HG03280 (cell line): Measurements from ENCODE around the gene ANKRD52.
"Not testable (repeated sequence)": the region's sequence is repeated elsewhere in the genome, so short reads cannot be mapped to it uniquely, and the experiment has no call there.

Experiments used
- ATAC-seq: cut with Tn5 transposase; IDR thresholded peaks from one replicate; pipeline ENCODE4 v1.9.1; 2021; ENCODE audit warnings: mild to moderate bottlenecking, moderate library complexity; ENCODE audit not compliant: unreplicated experiment

Gene ANKRD52

DNA sequence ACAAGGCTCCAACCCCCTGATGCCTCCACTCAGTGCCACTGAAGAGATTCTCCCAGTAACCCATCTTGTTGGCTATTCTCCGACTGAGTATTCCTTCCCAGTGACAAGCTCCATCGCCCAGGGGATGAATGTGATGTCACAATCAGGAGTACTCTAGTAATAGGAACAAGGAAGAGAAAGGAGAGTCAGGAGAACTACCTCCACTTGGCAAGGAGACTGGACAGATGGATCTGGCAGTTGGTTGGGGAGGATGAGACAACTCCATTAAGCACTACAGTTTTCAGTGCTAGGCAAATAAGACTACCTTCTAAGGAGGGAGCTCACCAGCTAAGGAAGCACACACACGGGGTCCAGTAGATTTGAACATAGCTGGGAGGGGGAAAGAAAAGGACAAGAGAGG, 41.7 kb downstream of the ANKRD52 start:
- ATAC-seq = no peak

GRCh38 chr12:56213878-56214277, 44.3 kb downstream of the ANKRD52 start:
- no peak for ATAC-seq

DNA sequence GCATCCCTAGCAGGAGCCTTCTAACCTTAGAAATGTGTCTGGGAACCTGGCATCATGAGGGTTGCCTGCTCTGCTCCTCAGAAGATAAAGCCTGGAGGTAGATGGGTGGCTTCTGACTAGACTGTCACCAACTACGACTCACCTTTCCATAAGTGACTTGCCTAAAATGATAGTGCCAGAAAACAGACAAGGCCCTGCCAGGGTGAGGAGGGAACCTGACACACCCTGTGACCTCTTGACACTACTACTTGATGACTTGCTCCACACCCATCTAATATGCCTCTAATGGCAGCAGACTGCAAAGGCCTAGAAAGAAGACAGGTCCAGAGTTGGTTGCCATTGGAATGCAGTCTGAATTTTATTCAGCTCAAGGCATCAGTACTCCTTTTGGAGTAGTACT, 45.8 kb downstream of the ANKRD52 start:
- no peak for ATAC-seq

DNA sequence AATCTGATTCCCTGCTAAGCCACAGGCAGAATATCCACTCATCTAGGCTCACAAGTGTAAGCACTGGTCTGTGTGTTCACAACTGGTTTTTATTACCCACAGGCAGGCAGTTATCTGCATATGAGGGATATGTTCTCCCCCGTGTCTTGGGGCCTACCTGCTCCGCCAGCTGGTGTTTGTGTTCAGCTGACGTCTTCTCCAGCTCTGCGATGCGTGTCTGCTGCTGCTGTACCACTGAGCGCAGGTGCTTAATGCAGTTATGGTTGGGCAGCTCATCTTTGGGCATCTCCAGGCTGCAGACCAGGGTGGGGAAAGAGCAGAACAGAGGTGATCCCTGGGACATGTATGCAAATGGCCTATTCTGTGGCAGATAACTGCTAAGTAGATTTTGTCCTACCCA, 50.2 kb downstream of the ANKRD52 start:
- ATAC-seq = no peak

DNA sequence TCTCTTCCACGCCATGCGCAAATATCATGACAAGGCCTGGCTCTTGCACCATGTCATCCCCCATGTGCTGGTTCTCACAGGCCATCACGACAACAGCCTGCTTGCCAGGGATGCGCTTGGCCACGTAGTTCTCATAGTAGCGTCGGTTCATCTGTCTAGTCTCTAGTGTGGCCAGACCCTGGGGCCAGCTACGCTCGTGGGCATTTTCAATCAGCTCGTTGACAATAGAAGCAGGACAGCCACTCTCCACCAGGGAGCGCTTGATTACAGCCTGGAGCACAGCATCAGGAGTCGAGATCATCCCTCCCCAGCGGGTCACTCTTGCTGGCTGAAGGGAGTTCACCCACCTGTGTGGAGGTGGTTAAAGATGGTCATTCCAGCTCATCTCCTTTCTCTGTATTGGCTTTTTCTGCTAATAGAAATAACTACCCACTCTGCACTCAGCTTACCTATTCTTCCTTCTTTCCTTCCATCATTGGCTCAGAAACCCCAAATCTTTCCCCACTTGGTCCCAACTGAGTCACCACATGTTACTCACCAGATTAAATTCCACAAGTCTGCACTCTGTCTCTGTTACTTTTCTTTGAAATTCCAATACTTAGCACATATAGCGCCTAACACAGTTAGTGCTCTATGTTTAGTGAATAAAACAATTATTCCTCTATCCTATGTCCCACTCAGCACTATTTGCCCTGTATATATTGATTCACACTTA, 51.6 kb downstream of the ANKRD52 start:
- no peak for ATAC-seq

GRCh38 chr12:56205445-56205844, 52.7 kb downstream of the ANKRD52 start:
- ATAC-seq = no peak

- ATAC-seq = no peak
These were observed 53.9 kb downstream of the ANKRD52 start for GRCh38 chr12:56204275-56204674.

- no peak for ATAC-seq
These were observed 55.3 kb downstream of the ANKRD52 start for GRCh38 chr12:56202838-56203237.

DNA sequence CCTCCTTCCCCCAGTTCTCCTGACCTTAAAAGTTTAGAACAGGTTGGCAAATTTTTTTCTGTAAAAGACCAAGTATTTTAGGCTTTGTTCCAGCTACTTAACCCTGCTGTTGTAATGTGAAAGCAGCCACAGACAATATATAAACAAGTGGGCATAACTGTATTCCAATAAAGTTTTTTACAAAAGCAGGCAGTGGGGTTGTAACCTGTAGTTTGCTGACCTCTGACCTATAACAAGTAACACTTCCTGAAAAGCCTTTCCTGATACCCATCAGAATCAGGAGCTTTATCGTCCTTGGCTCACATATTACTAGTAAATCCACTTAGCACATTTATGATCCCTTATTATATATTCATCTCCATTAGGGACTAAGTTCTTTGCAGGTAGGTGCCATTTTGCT, 55.8 kb downstream of the ANKRD52 start:
- no peak for ATAC-seq

- no peak for ATAC-seq
These were observed 59.3 kb downstream of the ANKRD52 start for GRCh38 chr12:56198836-56199235.

- no peak for ATAC-seq
These were observed 60.1 kb downstream of the ANKRD52 start for GRCh38 chr12:56197921-56198635.

- ATAC-seq = not testable (repeated sequence)
These were observed 61.2 kb downstream of the ANKRD52 start for GRCh38 chr12:56196818-56197550.

GRCh38 chr12:56193025-56193578, 65.1 kb downstream of the ANKRD52 start:
- no peak for ATAC-seq

- no peak for ATAC-seq
These were observed 65.6 kb downstream of the ANKRD52 start for GRCh38 chr12:56192582-56192981.

DNA sequence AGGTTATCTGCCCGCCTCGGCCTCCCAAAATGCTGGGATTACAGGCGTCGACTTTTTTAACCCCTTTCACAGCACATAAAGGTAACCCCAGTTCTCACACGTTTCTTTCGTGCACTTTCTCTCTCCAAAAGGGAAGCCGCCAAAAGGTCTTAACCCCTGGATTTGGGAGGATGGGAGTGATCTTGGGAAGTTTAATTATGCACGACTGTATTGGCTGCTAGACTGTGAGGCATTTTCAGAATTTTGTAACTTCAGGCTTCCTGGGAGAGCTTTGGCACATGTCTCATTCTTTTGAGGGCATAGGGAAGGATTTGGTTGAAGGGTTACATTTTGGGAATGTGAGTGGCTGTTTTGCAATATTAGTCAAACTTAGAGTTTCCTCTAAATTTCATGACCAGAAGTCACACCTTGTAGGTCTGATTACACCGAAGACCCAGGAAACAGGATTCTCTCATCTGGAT, 67.5 kb downstream of the ANKRD52 start:
- no peak for ATAC-seq

DNA sequence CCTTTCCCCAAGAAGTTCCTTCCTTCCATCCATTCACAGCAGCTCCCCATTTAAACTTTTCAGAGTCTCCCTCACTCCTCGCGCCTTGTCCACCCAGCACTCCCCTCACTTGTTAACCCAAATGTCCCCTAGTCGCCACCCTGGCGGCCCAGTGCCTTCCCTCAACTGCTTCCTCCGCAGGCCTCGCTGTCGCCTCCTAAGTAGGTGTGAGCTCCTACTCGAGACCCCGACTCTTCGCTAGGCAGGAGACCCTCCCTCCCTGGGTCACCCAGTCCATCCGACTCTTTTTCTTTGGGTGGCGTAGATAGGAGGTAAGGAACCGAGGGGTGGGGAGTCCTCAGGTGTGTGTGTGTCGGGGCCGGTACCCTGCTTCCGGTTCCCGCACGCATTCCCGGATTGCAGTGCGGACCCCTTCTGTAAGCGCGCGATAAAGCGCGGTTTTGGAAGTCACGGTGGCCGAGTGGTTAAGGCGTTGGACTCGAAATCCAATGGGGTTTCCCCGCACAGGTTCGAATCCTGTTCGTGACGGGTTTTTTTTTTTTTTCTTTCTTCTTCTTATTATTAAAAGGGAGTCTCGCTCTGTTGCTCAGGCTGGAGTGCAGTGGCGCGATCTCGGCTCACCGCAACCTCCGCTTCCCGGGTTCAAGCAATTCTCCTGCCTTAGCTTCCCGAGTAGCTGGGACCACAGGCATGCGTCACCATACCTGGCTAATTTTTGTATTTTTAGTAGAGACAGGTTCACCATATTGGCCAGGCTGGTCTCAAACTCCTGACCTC, 68.1 kb downstream of the ANKRD52 start:
- peak; percentile 33 for ATAC-seq

- peak; percentile 86 for ATAC-seq
These were observed 68.9 kb downstream of the ANKRD52 start, which contains the start of gene SMARCC2 for GRCh38 chr12:56189099-56189917. Gene SMARCC2, minus strand, starts transcription at chr12:56189483. Its CDS starts 22 bp downstream, at chr12:56189461.

GRCh38 chr12:56188778-56189098, 69.4 kb downstream of the ANKRD52 start:
- no peak for ATAC-seq

DNA sequence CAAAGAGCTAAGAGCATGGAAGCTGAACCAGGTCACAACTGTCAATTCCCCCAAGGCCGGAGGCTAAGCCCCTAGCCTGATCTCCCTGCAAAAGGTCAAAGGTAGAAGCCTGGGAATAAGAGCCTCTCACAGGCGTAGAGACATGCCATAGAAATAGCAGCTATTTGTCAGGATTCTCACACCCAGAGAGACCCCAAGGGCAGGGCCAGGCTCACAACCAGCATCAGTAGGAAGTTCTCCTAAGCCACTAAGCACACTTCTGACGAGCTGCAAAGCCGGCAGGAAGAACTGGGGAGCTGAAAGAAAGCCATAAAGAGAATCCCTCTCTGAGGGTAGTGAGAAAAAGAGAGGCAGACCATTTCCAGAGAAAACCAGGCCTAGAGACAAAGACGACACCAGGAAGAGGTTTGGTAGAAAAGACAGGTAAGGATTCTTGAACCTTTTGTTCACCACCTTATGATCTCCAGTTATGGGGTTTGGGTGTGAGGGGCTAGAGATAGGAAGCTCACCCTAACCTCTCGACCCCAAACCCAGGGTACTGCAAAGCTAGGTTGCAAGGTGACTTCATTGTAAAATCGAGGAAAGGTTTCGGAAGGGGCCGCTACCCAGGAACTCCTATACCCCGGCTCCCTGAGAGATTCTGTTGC, 69.9 kb downstream of the ANKRD52 start:
- no peak for ATAC-seq
